ENCODE data around the gene OR10P1.

DNA sequence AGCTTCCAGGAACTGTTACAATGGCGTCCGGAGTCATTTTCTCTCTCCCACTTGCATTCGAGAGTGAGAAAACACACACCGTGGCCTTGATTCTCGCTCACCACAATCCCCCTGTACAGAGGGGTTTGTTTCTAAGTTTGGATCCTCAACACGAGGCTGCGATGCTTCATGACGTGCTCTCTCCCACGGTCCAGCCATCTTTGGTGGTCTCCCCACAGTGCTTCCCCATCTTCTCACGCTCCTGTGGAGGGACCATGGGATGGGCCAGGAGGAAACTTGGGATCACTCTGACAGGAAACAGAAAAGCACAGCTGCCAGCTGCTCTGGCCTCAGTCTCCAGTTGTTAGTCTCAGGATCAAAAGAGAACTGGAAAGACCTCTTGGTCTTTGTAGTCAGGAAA is 28.1 kb downstream of the OR10P1 start:
- TF ChIP-seq CTCF (IDR thresholded peaks at IDR 0.05; ENCODE audit: low read depth, low read length) (no peak), EZH2phosphoT487 (IDR thresholded peaks at IDR 0.05; ENCODE audit: low read depth) (no peak)
